Omental fat pad (tissue), 4 donors: ENCODE results near the gene CEP164. TPM values are rescaled to one million over a fixed set of nuclear protein-coding genes. Genes with fewer than 3 reads are reported as not detected.
A peak's percentile ranks its signal among the peaks of the same experiment; 100 is the strongest.

Source experiments
- ATAC-seq: fragments of 150-250 bp; one replicate; pipeline ENCODE4 v1.9.1; 2016; ENCODE audit warnings: mild to moderate bottlenecking, moderate library complexity; ENCODE audit not compliant: low FRiP score
- DNase-seq: peaks from one replicate; pipeline ENCODE4 v3.0.0-alpha.2; 2019; ENCODE audit warnings: low spot score
- CTCF ChIP-seq, 3 donors: fragments of 450-650 bp; IDR thresholded peaks; one replicate each; pipeline ENCODE4 v1.5.1; 2016 to 2017; ENCODE audit warnings: antibody characterized with exemption in 3 of 3, mild to moderate bottlenecking in 3 of 3, moderate library complexity in 2 of 3
- total RNA-seq, 4 donors: library from RNA; depleted of rRNA; stranded (reverse); fragments of >200 nt; gene quantifications; one replicate each; pipeline ENCODE4 v1.1.0, GENCODE V29; 2016

The CEP164 gene
- total RNA-seq, result 10 to 100 TPM; 15.1 to 20.3 (median 19.4) TPM

- ATAC-seq, result peak; percentile 95
- TF ChIP-seq CTCF (IDR thresholded peaks at IDR 0.05), result no peak
- peak; percentile 86 for DNase-seq
These were observed at the start of gene CEP164 for GRCh38 chr11:117327567-117328374. Gene CEP164, plus strand, starts transcription at chr11:117327854. Its CDS starts 10,733 bp downstream, at chr11:117338587.

GRCh38 chr11:117278347-117278746, 49.3 kb upstream of the CEP164 start:
- no peak for TF ChIP-seq CTCF (IDR thresholded peaks at IDR 0.05)
- DNase-seq (no peak), ATAC-seq (no peak)

- DNase-seq (no peak), ATAC-seq (no peak)
- no peak for TF ChIP-seq CTCF (IDR thresholded peaks at IDR 0.05)
These were observed 47.8 kb upstream of the CEP164 start for GRCh38 chr11:117279711-117280376.

GRCh38 chr11:117281159-117281558, 46.5 kb upstream of the CEP164 start:
- DNase-seq, result no peak

GRCh38 chr11:117281869-117282268, 45.8 kb upstream of the CEP164 start:
- TF ChIP-seq CTCF (IDR thresholded peaks at IDR 0.05), result no peak
- no peak for ATAC-seq
- DNase-seq, result no peak

More at GRCh38 chr11:117281159-117281558, 46.5 kb upstream of the CEP164 start:
- peak; percentile 94 for ATAC-seq
- TF ChIP-seq CTCF (IDR thresholded peaks at IDR 0.05), result no peak

- DNase-seq (no peak), ATAC-seq (no peak)
- TF ChIP-seq CTCF (IDR thresholded peaks at IDR 0.05), result no peak
These were observed 44.7 kb upstream of the CEP164 start for GRCh38 chr11:117282956-117283355.
